Tibial artery (tissue), 4 donors: ENCODE results near the gene TMPRSS13.
"Not testable (repeated sequence)": the region's sequence is repeated elsewhere in the genome, so short reads cannot be mapped to it uniquely, and the experiment has no call there.

ENCODE experiments used
- DNase-seq, 2 donors: peaks; one replicate each; pipeline ENCODE4 v3.0.0-alpha.2; 2019
- H3K27ac ChIP-seq, 2 donors: fragments of 200-600 bp; sonication (generic) in 1 of 2; 1 replicate in 1 of 2; 2 replicates in 1 of 2; pipeline ENCODE4 v1.5.1; 2018 to 2019; ENCODE audit warnings: mild to moderate bottlenecking in 1 of 2
- H3K27me3 ChIP-seq, 2 donors: fragments of 200-600 bp; sonication (generic) in 1 of 2; one replicate each; pipeline versions ENCODE4 v1.5.1 to v1.6.0; 2016 to 2019
- H3K36me3 ChIP-seq, 3 donors: fragments of 200-600 bp; sonication (generic) in 2 of 3; one replicate each; pipeline ENCODE4 v1.5.1; 2016 to 2019; ENCODE audit warnings: mild to moderate bottlenecking in 2 of 3
- H3K4me1 ChIP-seq, 4 donors: fragments of 200-600 bp; sonication (generic) in 2 of 4; 1 replicate in 3 of 4; 2 replicates in 1 of 4; pipeline ENCODE4 v1.5.1; 2016 to 2019
- H3K4me3 ChIP-seq, 2 donors: fragments of 200-600 bp; sonication (generic) in 1 of 2; 1 replicate in 1 of 2; 2 replicates in 1 of 2; pipeline ENCODE4 v1.5.1; 2018 to 2019; ENCODE audit warnings: mild to moderate bottlenecking in 2 of 2
- H3K9me3 ChIP-seq, 3 donors: fragments of 200-600 bp; sonication (generic) in 1 of 3; one replicate each; pipeline ENCODE4 v1.5.1; 2016 to 2019
- CTCF ChIP-seq, 2 experiments: fragments of 200-600 bp in 1 of 2; fragments of 450-650 bp in 1 of 2; IDR thresholded peaks; one replicate each; pipeline ENCODE4 v1.5.1; 2017 to 2019; ENCODE audit warnings: antibody characterized with exemption in 2 of 2, mild to moderate bottlenecking in 1 of 2, moderate library complexity in 1 of 2
- intact Hi-C: fragments of 100-400 bp; cut with DNase I; formaldehyde crosslinking; loops from one replicate; pipeline ENCODE4 v1.15.0; 2023; ENCODE audit warnings: low total_unique reads

TMPRSS13 gene

GRCh38 chr11:117929142-117929915 is at the start of gene TMPRSS13:
TSS of gene TMPRSS13 (minus strand) at chr11:117929402. CDS start at chr11:117929307, 95 bp downstream.
- no peak for TF ChIP-seq CTCF (IDR thresholded peaks at IDR 0.05)
- H3K36me3 ChIP-seq, result no peaks in the 10 kb centered on the region
- no peak within 1 kb of the TSS for H3K27ac ChIP-seq
- peaks cover 0 to 19% of the 10 kb centered on the region in 2 donors for H3K27me3 ChIP-seq
- H3K9me3 ChIP-seq, result no peaks in the 10 kb centered on the region
- H3K4me3 ChIP-seq, result no peak within 1 kb of the TSS
- DNase-seq, result peak in 1 of 2 donors; percentile 52
- no peaks in the 10 kb centered on the region for H3K4me1 ChIP-seq
- intact Hi-C loops, result no loop called here

- H3K4me1 ChIP-seq, result no peaks in the 10 kb centered on the region
- no peak overlapping the region for H3K27ac ChIP-seq
- TF ChIP-seq CTCF (IDR thresholded peaks at IDR 0.05), result no peak
These were observed 49.8 kb upstream of the TMPRSS13 start for GRCh38 chr11:117978991-117979390.

GRCh38 chr11:117978291-117978910 is 49.2 kb upstream of the TMPRSS13 start:
- H3K27ac ChIP-seq, H3K4me3 ChIP-seq, H3K4me1 ChIP-seq, H3K27me3 ChIP-seq, H3K9me3 ChIP-seq, intact Hi-C loops, H3K36me3 ChIP-seq: not testable (repeated sequence)
- peak in 1 of 2 donors; percentile 5 for DNase-seq

More at GRCh38 chr11:117978991-117979390, 49.8 kb upstream of the TMPRSS13 start:
- H3K4me3 ChIP-seq, result no peak overlapping the region
- peaks cover 0 to 7% of the 10 kb centered on the region in 2 donors for H3K27me3 ChIP-seq
- intact Hi-C loops, result no loop called here
- peak in 1 of 2 donors; percentile 3 for DNase-seq
- H3K9me3 ChIP-seq, result no peaks in the 10 kb centered on the region
- H3K36me3 ChIP-seq, result no peaks in the 10 kb centered on the region

GRCh38 chr11:117977612-117978264 is 48.5 kb upstream of the TMPRSS13 start:
- H3K4me1 ChIP-seq, H3K36me3 ChIP-seq, H3K27me3 ChIP-seq, H3K27ac ChIP-seq, intact Hi-C loops, H3K9me3 ChIP-seq, H3K4me3 ChIP-seq: not testable (repeated sequence)
- peak in 1 of 2 donors; percentile 13 for DNase-seq

GRCh38 chr11:117977029-117977428 is 47.8 kb upstream of the TMPRSS13 start:
- intact Hi-C loops, result no loop called here
- Histone ChIP-seq H3K4me3 (no peak overlapping the region), H3K27me3 (peaks cover 0 to 9% of the 10 kb centered on the region in 2 donors), H3K4me1 (no peaks in the 10 kb centered on the region), H3K27ac (no peak overlapping the region), H3K36me3 (no peaks in the 10 kb centered on the region), H3K9me3 (no peaks in the 10 kb centered on the region)
- peak in 1 of 2 donors; percentile 14 for DNase-seq
- TF ChIP-seq CTCF (IDR thresholded peaks at IDR 0.05), result no peak

GRCh38 chr11:117976445-117976844 is 47.2 kb upstream of the TMPRSS13 start:
- no peaks in the 10 kb centered on the region for H3K9me3 ChIP-seq
- intact Hi-C loops, result no loop called here
- no peak overlapping the region for H3K27ac ChIP-seq
- H3K4me3 ChIP-seq, result no peak overlapping the region
- H3K27me3 ChIP-seq, result peaks cover 0 to 14% of the 10 kb centered on the region in 2 donors
- H3K36me3 ChIP-seq, result no peaks in the 10 kb centered on the region
- no peaks in the 10 kb centered on the region for H3K4me1 ChIP-seq
- TF ChIP-seq CTCF (IDR thresholded peaks at IDR 0.05), result no peak
- DNase-seq, result peak in 1 of 2 donors; percentile 0
